OCI-LY7 (cell line): ENCODE measurements around the gene SIGMAR1. TPM values are rescaled to one million over a fixed set of nuclear protein-coding genes. Genes with fewer than 3 reads are reported as not detected.

Experiments used
- BruUV-seq: library from RNA; stranded (reverse); fragments of 400-500 nt; replicated peaks from 2 replicates; lab custom pipeline; 2021; lab: Mats Ljungman, UMichigan
- CTCF ChIA-PET: fragments of 300-600 bp; sonication (Branson Sonifier 250); formaldehyde crosslinking; loops from one replicate; lab custom pipeline; 2022; ENCODE audit warnings: antibody characterized with exemption; ENCODE audit not compliant: unreplicated experiment; lab: Charles Lee
- POLR2A ChIA-PET: fragments of 300-600 bp; sonication (Branson Sonifier 250); formaldehyde crosslinking; loops from one replicate; lab custom pipeline; 2022; ENCODE audit warnings: antibody characterized with exemption; lab: Charles Lee
- DNase-seq: peaks from one replicate; pipeline ENCODE4 v3.0.0-alpha.2; 2015; ENCODE audit warnings: low spot score
- H2AFZ ChIP-seq: fragments of 200-600 bp; sonication (generic), shearing (Covaris generic); 2 replicates; pipeline ENCODE4 v1.6.1; 2014; ENCODE audit warnings: mild to moderate bottlenecking, antibody characterized with exemption, low read length, moderate library complexity
- H3K27ac ChIP-seq: fragments of 200-600 bp; sonication (generic); 2 replicates; pipeline ENCODE4 v1.5.1; 2014; ENCODE audit warnings: mixed run types, low read depth, mild to moderate bottlenecking, moderate library complexity, low read length, inconsistent platforms; ENCODE audit not compliant: poor library complexity, severe bottlenecking
- H3K36me3 ChIP-seq: fragments of 200-600 bp; sonication (generic); 2 replicates; pipeline ENCODE4 v1.6.1; 2014; ENCODE audit warnings: mild to moderate bottlenecking, antibody characterized with exemption, low read length, moderate library complexity, mixed read lengths; ENCODE audit not compliant: insufficient read depth
- H3K4me1 ChIP-seq: fragments of 200-600 bp; sonication (generic); 2 replicates; pipeline ENCODE4 v1.5.1; 2014; ENCODE audit warnings: mild to moderate bottlenecking, low read length; ENCODE audit not compliant: insufficient read depth, poor library complexity, severe bottlenecking
- H3K4me2 ChIP-seq: fragments of 200-600 bp; sonication (generic); 2 replicates; pipeline ENCODE4 v1.6.1; 2014; ENCODE audit warnings: mild to moderate bottlenecking, low read length
- H3K4me3 ChIP-seq: fragments of 200-600 bp; sonication (generic); 2 replicates; pipeline ENCODE4 v1.5.1; 2014; ENCODE audit warnings: mild to moderate bottlenecking, low read depth, low read length; ENCODE audit not compliant: poor library complexity, severe bottlenecking
- H3K79me2 ChIP-seq: fragments of 200-600 bp; sonication (generic); 2 replicates; pipeline ENCODE4 v1.6.1; 2016; ENCODE audit warnings: low read depth, mild to moderate bottlenecking, low read length, moderate library complexity, mixed read lengths; ENCODE audit not compliant: insufficient read depth
- H3K9me2 ChIP-seq: fragments of 200-600 bp; sonication (generic); 2 replicates; pipeline ENCODE4 v1.6.1; 2016; ENCODE audit warnings: mild to moderate bottlenecking, low read length, mixed read lengths; ENCODE audit not compliant: insufficient read depth
- H3K9me3 ChIP-seq: fragments of 200-600 bp; sonication (generic); 2 replicates; pipeline ENCODE4 v1.6.1; 2014; ENCODE audit warnings: mild to moderate bottlenecking, mixed run types, low read length, mixed read lengths
- H4K20me1 ChIP-seq: fragments of 200-600 bp; sonication (generic); 2 replicates; pipeline ENCODE4 v1.6.1; 2014; ENCODE audit warnings: mild to moderate bottlenecking, antibody characterized with exemption, low read length, moderate library complexity, mixed read lengths; ENCODE audit not compliant: insufficient read depth
- EZH2phosphoT487 ChIP-seq: fragments of 200-600 bp; sonication (generic); IDR thresholded peaks from 2 replicates; pipeline ENCODE4 v1.6.1; 2018; ENCODE audit warnings: low read depth, borderline replicate concordance, mild to moderate bottlenecking, mixed run types, antibody characterized with exemption, low read length, moderate library complexity, mixed read lengths
- intact Hi-C: fragments of 100-400 bp; cut with micrococcal nuclease; formaldehyde crosslinking; loops from one replicate; pipeline ENCODE4 v1.10.0; 2022; ENCODE audit not compliant: unreplicated experiment
- total RNA-seq, 2 experiments: library from RNA; depleted of rRNA in 1 of 2; stranded (reverse); fragments of >200 nt in 1 of 2; shearing (Covaris generic) in 1 of 2; gene quantifications; 2 replicates each; pipeline ENCODE4 v1.2.3, GENCODE V29; 2014 to 2022
- TF ChIP-seq, protein P1 (sequence below): fragments of 200-600 bp; sonication (generic); conservative IDR thresholded peaks from 2 replicates; pipeline ENCODE4 v1.5.1; 2014; ENCODE audit warnings: mild to moderate bottlenecking, antibody characterized with exemption, low read length, moderate library complexity, mixed read lengths

The SIGMAR1 gene
- total RNA-seq, 2 experiments from 2014 or later, result 103 to 110 TPM

DNA sequence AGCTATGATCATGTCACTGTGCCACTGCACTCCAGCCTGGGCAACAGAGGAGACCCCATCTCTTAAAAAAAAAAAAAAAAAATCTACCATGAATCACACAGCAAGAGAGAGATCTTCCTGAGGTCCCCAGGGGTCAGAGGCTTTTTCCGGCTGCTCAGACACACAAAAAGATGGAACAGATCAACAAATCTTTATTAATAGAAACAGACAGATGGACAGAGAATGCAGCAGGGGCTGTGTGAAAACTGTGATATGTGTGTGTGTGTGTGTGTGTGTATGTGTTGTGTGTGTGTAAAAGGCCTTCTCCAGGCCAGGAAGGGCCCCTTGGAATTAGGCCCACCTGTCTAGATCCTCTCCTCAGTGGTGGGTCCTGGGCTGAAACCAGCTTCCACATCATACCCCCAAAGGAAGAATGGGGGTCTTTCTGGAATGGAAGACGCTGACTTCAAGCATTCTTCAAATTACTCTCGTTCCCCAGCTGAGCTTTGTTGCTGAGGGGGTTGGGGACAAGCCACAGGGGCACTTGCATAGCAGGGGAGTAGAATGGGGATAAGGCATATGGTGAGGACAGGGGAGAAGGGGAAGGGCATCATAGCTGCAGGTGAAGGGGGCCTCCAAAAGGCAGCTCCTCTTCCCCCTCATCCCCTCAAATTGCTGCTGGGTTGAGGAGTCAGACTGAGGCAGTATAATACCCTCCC is 2.9 kb downstream of the SIGMAR1 start:
- Histone ChIP-seq H3K4me3 (no peak overlapping the region), H3K9me3 (no peaks in the 10 kb centered on the region), H4K20me1 (0 out of 2 replicates have a peak, but pooled peaks cover 5% of the 10 kb centered on the region), H3K36me3 (peaks cover 21% of the 10 kb centered on the region; the same call in 1 of the 2 replicates), H3K79me2 (peaks cover 20% of the 10 kb centered on the region), H3K4me1 (peaks cover 24% of the 10 kb centered on the region), H3K27ac (no peak overlapping the region), H3K9me2 (no peaks in the 10 kb centered on the region), H3K4me2 (peak overlapping the region; percentile 92; the same call in 1 of the 2 replicates), H2AFZ (no peak overlapping the region)
- TSS peak; percentile 76 for BruUV-seq
- DNase-seq, result no peak
- intact Hi-C loops, result loop anchor here (1.0 kb wide), 1 partner anchor 22 kb away; the partner anchor contains the start of gene RPP25L
- POLR2A ChIA-PET, result interaction anchor here (0.5 to 7.3 kb wide), 7 partner anchors 8 to 935 kb away, joined by 3 to 66 read pairs (median 4); partner anchors contain the start of genes DCTN3, DNAJB5, GALT and RPP25L
- TF ChIP-seq, protein P1, sequence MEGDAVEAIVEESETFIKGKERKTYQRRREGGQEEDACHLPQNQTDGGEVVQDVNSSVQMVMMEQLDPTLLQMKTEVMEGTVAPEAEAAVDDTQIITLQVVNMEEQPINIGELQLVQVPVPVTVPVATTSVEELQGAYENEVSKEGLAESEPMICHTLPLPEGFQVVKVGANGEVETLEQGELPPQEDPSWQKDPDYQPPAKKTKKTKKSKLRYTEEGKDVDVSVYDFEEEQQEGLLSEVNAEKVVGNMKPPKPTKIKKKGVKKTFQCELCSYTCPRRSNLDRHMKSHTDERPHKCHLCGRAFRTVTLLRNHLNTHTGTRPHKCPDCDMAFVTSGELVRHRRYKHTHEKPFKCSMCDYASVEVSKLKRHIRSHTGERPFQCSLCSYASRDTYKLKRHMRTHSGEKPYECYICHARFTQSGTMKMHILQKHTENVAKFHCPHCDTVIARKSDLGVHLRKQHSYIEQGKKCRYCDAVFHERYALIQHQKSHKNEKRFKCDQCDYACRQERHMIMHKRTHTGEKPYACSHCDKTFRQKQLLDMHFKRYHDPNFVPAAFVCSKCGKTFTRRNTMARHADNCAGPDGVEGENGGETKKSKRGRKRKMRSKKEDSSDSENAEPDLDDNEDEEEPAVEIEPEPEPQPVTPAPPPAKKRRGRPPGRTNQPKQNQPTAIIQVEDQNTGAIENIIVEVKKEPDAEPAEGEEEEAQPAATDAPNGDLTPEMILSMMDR, result no peak
- no peak for TF ChIP-seq EZH2phosphoT487
- CTCF ChIA-PET, result interaction anchor here (1.0 to 4.5 kb wide), 6 partner anchors 11 to 23 kb away, joined by 3 to 35 read pairs (median 5); partner anchors contain the start of genes DCTN3, GALT and RPP25L

DNA sequence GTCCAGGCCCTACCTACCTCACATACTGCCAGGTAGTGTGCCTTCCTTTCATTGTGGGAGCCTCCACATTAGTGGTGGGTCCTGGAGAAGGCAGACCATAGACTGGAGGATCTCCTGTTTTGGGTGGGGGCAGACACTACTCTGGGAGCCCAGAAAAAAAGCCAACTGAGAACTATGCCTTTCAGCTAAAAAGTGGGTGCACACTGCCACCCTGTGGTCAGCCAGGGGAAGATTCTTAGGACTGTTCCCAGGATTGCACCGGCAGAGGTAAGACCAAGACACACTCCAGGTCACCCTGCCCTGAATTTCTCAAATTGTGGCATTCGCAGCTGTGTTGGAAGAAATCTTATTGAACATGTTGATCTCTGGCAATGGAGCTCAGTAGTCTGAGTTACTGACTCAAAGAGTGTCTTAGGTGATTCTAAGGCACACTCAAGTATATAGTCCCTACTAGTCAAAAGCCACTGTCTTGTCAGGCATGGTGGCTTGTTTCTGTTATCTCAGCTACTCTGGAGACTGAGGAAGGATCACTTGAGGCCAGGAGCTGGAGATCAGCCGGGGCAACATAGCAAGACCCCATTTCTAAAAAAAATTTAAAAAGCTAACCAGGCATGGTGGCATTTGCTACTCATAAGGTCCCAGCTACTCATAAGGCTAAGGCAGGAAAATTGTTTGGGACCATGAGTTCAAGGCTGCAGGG is 3.6 kb downstream of the SIGMAR1 start:
- Histone ChIP-seq H3K4me3 (no peak overlapping the region), H3K36me3 (peaks cover 21% of the 10 kb centered on the region; the same call in 1 of the 2 replicates), H3K27ac (no peak overlapping the region), H3K79me2 (peaks cover 20% of the 10 kb centered on the region), H4K20me1 (0 out of 2 replicates have a peak, but pooled peaks cover 5% of the 10 kb centered on the region), H3K4me1 (peaks cover 24% of the 10 kb centered on the region), H3K9me2 (no peaks in the 10 kb centered on the region), H3K9me3 (no peaks in the 10 kb centered on the region), H2AFZ (no peak overlapping the region), H3K4me2 (no peak overlapping the region)
- no TSS peak for BruUV-seq
- peak; percentile 74 for DNase-seq
- ChIA-PET POLR2A (interaction anchor here (0.5 to 7.3 kb wide), 5 partner anchors 9 to 356 kb away, joined by 3 to 66 read pairs (median 12); partner anchors contain the start of genes DCTN3, DNAJB5, GALT and RPP25L), CTCF (interaction anchor here (1.0 to 1.5 kb wide), 5 partner anchors 12 to 23 kb away, joined by 4 to 9 read pairs (median 6); partner anchors contain the start of genes DCTN3, GALT and RPP25L)
- intact Hi-C loops, result loop anchor here (1.0 kb wide), 1 partner anchor 22 kb away; the partner anchor contains the start of gene RPP25L
- no peak for TF ChIP-seq EZH2phosphoT487
- TF ChIP-seq, protein P1, result peak; percentile 93
